OCI-LY1 (cell line): ENCODE results near the gene GUCA1A.

ENCODE experiments used
- CTCF ChIP-seq: fragments of 200-600 bp; sonication (generic), shearing (Covaris generic); IDR thresholded peaks from 2 replicates; pipeline ENCODE4 v1.5.1; 2017; ENCODE audit warnings: mild to moderate bottlenecking, antibody characterized with exemption, low read length, moderate library complexity, mixed read lengths
- EZH2 ChIP-seq: fragments of 200-600 bp; sonication (generic), shearing (Covaris generic); IDR thresholded peaks from 2 replicates; pipeline ENCODE4 v1.8.0; 2017; ENCODE audit warnings: borderline replicate concordance, mixed run types, mild to moderate bottlenecking, antibody characterized with exemption, low read length, moderate library complexity, mixed read lengths

DNA sequence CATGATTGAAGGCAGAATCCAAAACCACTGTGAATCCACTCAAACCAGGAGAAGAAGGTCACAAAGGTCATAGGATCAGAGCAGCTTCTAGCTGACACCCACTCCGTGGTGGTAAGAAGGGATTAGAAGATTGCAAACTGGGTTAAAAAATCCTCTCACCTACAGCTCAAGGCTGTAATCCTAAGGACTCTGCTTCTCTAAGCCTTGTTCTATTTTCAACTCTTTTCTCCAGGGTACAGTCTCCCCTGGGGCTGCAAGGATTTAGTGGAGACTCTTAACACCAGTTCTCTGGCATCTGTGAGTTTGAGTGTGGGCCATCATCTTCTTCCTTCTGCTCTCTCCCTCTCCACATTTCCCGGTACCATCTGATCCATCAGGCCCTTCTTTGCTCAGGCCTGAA, at the start of gene GUCA1A:
- TF ChIP-seq EZH2: no peak
- TF ChIP-seq CTCF: no peak
